ENCODE measurements around the gene TESMIN.

- no peak for TF ChIP-seq POLR2AphosphoS5 (IDR thresholded peaks at IDR 0.05; ENCODE audit: low read depth, low read length)
- no peak for TF ChIP-seq SPI1 (IDR thresholded peaks at IDR 0.05; ENCODE audit: low read depth, low read length)
- no peak for TF ChIP-seq POLR2A (IDR thresholded peaks at IDR 0.05; ENCODE audit: low read depth, low read length)
These were observed 87.8 kb downstream of the TESMIN start for GRCh38 chr11:68663482-68664010.
